ENCODE data around the gene DTNA. TPM values are rescaled to one million over a fixed set of nuclear protein-coding genes. Genes with fewer than 3 reads are reported as not detected.

DTNA gene
- total RNA-seq, 1 donor, result 10.1 TPM

DNA sequence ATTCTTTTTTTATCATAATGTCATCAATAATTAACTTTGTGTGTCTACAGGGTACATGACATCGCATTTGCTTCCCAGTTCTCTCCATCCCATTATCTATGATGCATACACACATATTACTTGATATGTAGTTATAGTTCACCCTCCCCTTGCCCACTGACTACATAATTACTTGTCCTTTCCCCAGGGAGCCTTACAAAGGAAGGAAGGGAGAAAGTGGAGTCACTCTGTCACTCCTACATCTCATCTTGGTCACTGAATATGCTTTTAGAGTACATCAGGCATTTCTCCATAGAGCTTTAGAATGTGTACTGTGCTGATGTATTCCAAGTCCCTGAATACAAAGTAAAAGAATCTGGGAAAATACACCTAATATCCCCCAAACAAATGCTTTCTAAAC lies 6.0 kb upstream of the DTNA start:
- Histone ChIP-seq H2AFZ (ENCODE audit: low read length) (peak overlapping the region; percentile 53), H3K4me3 (ENCODE audit: insufficient read depth, low read length) (no peak overlapping the region), H3K79me2 (ENCODE audit: insufficient read depth, low read length) (no peaks in the 10 kb centered on the region), H3K27ac (ENCODE audit: low read depth, low read length) (no peak overlapping the region), H3K36me3 (ENCODE audit: insufficient read depth, low read length) (no peaks in the 10 kb centered on the region), H3K9me3 (ENCODE audit: low read depth, low read length) (no peaks in the 10 kb centered on the region), H3K4me2 (ENCODE audit: insufficient read depth, low read length) (no peak overlapping the region), H3K4me1 (ENCODE audit: insufficient read depth, low read length) (peaks cover 24% of the 10 kb centered on the region), H3K27me3 (ENCODE audit: insufficient read depth, low read length) (no peaks in the 10 kb centered on the region), H4K20me1 (ENCODE audit: insufficient read depth, low read length) (no peaks in the 10 kb centered on the region)
- no peak for DNase-seq (ENCODE audit: insufficient read length, low spot score, missing footprints)
- no peak for TF ChIP-seq CTCF (IDR thresholded peaks at IDR 0.05; ENCODE audit: extremely low read depth, low read depth, low read length)

- Histone ChIP-seq H4K20me1 (ENCODE audit: insufficient read depth, low read length) (no peaks in the 10 kb centered on the region), H2AFZ (ENCODE audit: low read length) (no peak overlapping the region), H3K9me3 (ENCODE audit: low read depth, low read length) (no peaks in the 10 kb centered on the region), H3K27ac (ENCODE audit: low read depth, low read length) (no peak overlapping the region), H3K4me2 (ENCODE audit: insufficient read depth, low read length) (no peak overlapping the region), H3K36me3 (ENCODE audit: insufficient read depth, low read length) (no peaks in the 10 kb centered on the region), H3K4me3 (ENCODE audit: insufficient read depth, low read length) (no peak overlapping the region), H3K27me3 (ENCODE audit: insufficient read depth, low read length) (no peaks in the 10 kb centered on the region), H3K4me1 (ENCODE audit: insufficient read depth, low read length) (peaks cover 32% of the 10 kb centered on the region), H3K79me2 (ENCODE audit: insufficient read depth, low read length) (no peaks in the 10 kb centered on the region)
- DNase-seq (ENCODE audit: insufficient read length, low spot score, missing footprints), result no peak
- no peak for TF ChIP-seq CTCF (IDR thresholded peaks at IDR 0.05; ENCODE audit: extremely low read depth, low read depth, low read length)
These were observed 5.3 kb upstream of the DTNA start for GRCh38 chr18:34704823-34705222.

- peak overlapping the region; percentile 72 for H2AFZ ChIP-seq (ENCODE audit: low read length)
- no peak for TF ChIP-seq CTCF (IDR thresholded peaks at IDR 0.05; ENCODE audit: extremely low read depth, low read depth, low read length)
- peak overlapping the region; percentile 95 for H3K27ac ChIP-seq (ENCODE audit: low read depth, low read length)
- H3K79me2 ChIP-seq (ENCODE audit: insufficient read depth, low read length), result no peaks in the 10 kb centered on the region
- H3K4me2 ChIP-seq (ENCODE audit: insufficient read depth, low read length), result peak overlapping the region; percentile 84
- no peak for DNase-seq (ENCODE audit: insufficient read length, low spot score, missing footprints)
- H3K4me3 ChIP-seq (ENCODE audit: insufficient read depth, low read length), result no peak overlapping the region
- no peaks in the 10 kb centered on the region for H4K20me1 ChIP-seq (ENCODE audit: insufficient read depth, low read length)
- peaks cover 44% of the 10 kb centered on the region for H3K4me1 ChIP-seq (ENCODE audit: insufficient read depth, low read length)
- no peaks in the 10 kb centered on the region for H3K27me3 ChIP-seq (ENCODE audit: insufficient read depth, low read length)
- H3K9me3 ChIP-seq (ENCODE audit: low read depth, low read length), result no peaks in the 10 kb centered on the region
- H3K36me3 ChIP-seq (ENCODE audit: insufficient read depth, low read length), result no peaks in the 10 kb centered on the region
These were observed 2.4 kb upstream of the DTNA start for GRCh38 chr18:34707670-34708069.

- Histone ChIP-seq H3K79me2 (ENCODE audit: insufficient read depth, low read length) (no peaks in the 10 kb centered on the region), H3K4me3 (ENCODE audit: insufficient read depth, low read length) (peak overlapping the region; percentile 37), H3K27ac (ENCODE audit: low read depth, low read length) (peak overlapping the region; percentile 95), H3K4me1 (ENCODE audit: insufficient read depth, low read length) (peaks cover 44% of the 10 kb centered on the region), H3K36me3 (ENCODE audit: insufficient read depth, low read length) (no peaks in the 10 kb centered on the region), H3K4me2 (ENCODE audit: insufficient read depth, low read length) (peak overlapping the region; percentile 84), H3K9me3 (ENCODE audit: low read depth, low read length) (no peaks in the 10 kb centered on the region), H3K27me3 (ENCODE audit: insufficient read depth, low read length) (no peaks in the 10 kb centered on the region), H2AFZ (ENCODE audit: low read length) (peak overlapping the region; percentile 49), H4K20me1 (ENCODE audit: insufficient read depth, low read length) (no peaks in the 10 kb centered on the region)
- DNase-seq (ENCODE audit: insufficient read length, low spot score, missing footprints), result no peak
- TF ChIP-seq CTCF (IDR thresholded peaks at IDR 0.05; ENCODE audit: extremely low read depth, low read depth, low read length), result no peak
These were observed 994 bp upstream of the DTNA start for GRCh38 chr18:34709104-34709503.
